Measurements from ENCODE around the gene TRDN.

TRDN gene

DNA sequence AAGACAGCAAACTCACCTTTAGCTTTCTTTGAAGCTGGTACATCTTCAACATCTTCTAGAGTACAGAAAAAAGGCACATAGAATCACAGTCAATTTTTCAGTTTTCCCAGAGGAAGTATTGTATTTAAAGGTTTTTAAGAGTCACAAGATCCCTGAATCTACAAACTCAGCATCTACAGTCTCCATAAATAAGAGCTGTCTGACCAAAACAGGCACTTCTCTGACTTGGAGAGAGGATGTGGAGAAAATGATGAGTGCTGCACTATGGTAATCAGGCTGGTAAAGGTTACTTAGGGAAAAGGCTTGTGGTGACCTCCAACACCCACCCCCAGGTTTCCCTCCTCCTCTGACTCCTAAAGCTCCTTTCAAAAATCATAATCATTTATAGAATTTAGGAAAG lies 412.7 kb downstream of the TRDN start:
- Histone ChIP-seq H3K4me1 (ENCODE audit: control insufficient read depth, insufficient read depth, low read length) (no peaks in the 10 kb centered on the region), H3K9ac (ENCODE audit: low read length in 2 of 2) (no peak overlapping the region), H3K27me3 (ENCODE audit: control insufficient read depth in 1 of 2, insufficient read depth in 2 of 2, low read length in 2 of 2) (no peaks in the 10 kb centered on the region), H3K36me3 (ENCODE audit: control insufficient read depth in 2 of 2, insufficient read depth in 2 of 2, low read length in 2 of 2) (no peaks in the 10 kb centered on the region), H3K27ac (ENCODE audit: low read length) (no peak overlapping the region), H3K9me3 (ENCODE audit: control insufficient read depth in 2 of 2, low read length in 2 of 2) (no peaks in the 10 kb centered on the region), H3K4me3 (ENCODE audit: low read length in 2 of 2) (no peak overlapping the region)

GRCh38 chr6:123223461-123223860 lies 413.3 kb downstream of the TRDN start:
- Histone ChIP-seq H3K27ac (ENCODE audit: low read length) (no peak overlapping the region), H3K9me3 (ENCODE audit: control insufficient read depth in 2 of 2, low read length in 2 of 2) (no peaks in the 10 kb centered on the region), H3K9ac (ENCODE audit: low read length in 2 of 2) (no peak overlapping the region)

GRCh38 chr6:123215211-123215610 lies 421.5 kb downstream of the TRDN start:
- no peaks in the 10 kb centered on the region for H3K36me3 ChIP-seq (ENCODE audit: control insufficient read depth in 2 of 2, insufficient read depth in 2 of 2, low read length in 2 of 2)
- H3K4me3 ChIP-seq (ENCODE audit: low read length in 2 of 2): no peak overlapping the region
- no peaks in the 10 kb centered on the region for H3K4me1 ChIP-seq (ENCODE audit: control insufficient read depth, insufficient read depth, low read length)
- no peak overlapping the region for H3K27ac ChIP-seq (ENCODE audit: low read length)
- no peak overlapping the region for H3K9ac ChIP-seq (ENCODE audit: low read length in 2 of 2)
- H3K9me3 ChIP-seq (ENCODE audit: control insufficient read depth in 2 of 2, low read length in 2 of 2): no peaks in the 10 kb centered on the region
- no peaks in the 10 kb centered on the region for H3K27me3 ChIP-seq (ENCODE audit: control insufficient read depth in 1 of 2, insufficient read depth in 2 of 2, low read length in 2 of 2)

More at GRCh38 chr6:123223461-123223860, 413.3 kb downstream of the TRDN start:
- Histone ChIP-seq H3K4me1 (ENCODE audit: control insufficient read depth, insufficient read depth, low read length) (no peaks in the 10 kb centered on the region), H3K36me3 (ENCODE audit: control insufficient read depth in 2 of 2, insufficient read depth in 2 of 2, low read length in 2 of 2) (no peaks in the 10 kb centered on the region), H3K4me3 (ENCODE audit: low read length in 2 of 2) (no peak overlapping the region), H3K27me3 (ENCODE audit: control insufficient read depth in 1 of 2, insufficient read depth in 2 of 2, low read length in 2 of 2) (no peaks in the 10 kb centered on the region)

GRCh38 chr6:123214433-123214832 lies 422.3 kb downstream of the TRDN start:
- no peaks in the 10 kb centered on the region for H3K9me3 ChIP-seq (ENCODE audit: control insufficient read depth in 2 of 2, low read length in 2 of 2)
- no peak overlapping the region for H3K4me3 ChIP-seq (ENCODE audit: low read length in 2 of 2)

DNA sequence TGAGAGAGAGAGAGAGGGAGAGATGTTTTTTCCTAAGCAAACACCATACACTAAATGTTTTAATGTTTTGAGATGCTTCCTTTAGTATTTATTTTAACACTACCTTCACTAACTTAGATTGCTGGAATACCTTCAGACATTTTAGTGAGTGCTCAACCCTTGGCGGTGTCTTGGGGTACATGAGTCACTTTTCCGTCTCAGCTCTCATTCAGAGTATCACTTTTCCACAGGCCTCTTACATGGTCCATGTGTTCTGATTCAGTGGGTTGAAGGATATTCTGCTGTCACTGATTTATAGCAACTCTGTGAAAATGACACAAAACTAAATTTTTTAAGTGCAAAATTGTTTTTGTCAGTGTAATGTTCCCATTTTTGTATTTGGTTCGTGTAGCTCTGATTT lies 422.8 kb downstream of the TRDN start:
- Histone ChIP-seq H3K27me3 (ENCODE audit: control insufficient read depth in 1 of 2, insufficient read depth in 2 of 2, low read length in 2 of 2) (no peaks in the 10 kb centered on the region), H3K9ac (ENCODE audit: low read length in 2 of 2) (no peak overlapping the region), H3K4me3 (ENCODE audit: low read length in 2 of 2) (no peak overlapping the region), H3K4me1 (ENCODE audit: control insufficient read depth, insufficient read depth, low read length) (no peaks in the 10 kb centered on the region), H3K36me3 (ENCODE audit: control insufficient read depth in 2 of 2, insufficient read depth in 2 of 2, low read length in 2 of 2) (no peaks in the 10 kb centered on the region), H3K9me3 (ENCODE audit: control insufficient read depth in 2 of 2, low read length in 2 of 2) (no peaks in the 10 kb centered on the region), H3K27ac (ENCODE audit: low read length) (no peak overlapping the region)

More at GRCh38 chr6:123214433-123214832, 422.3 kb downstream of the TRDN start:
- Histone ChIP-seq H3K4me1 (ENCODE audit: control insufficient read depth, insufficient read depth, low read length) (no peaks in the 10 kb centered on the region), H3K27me3 (ENCODE audit: control insufficient read depth in 1 of 2, insufficient read depth in 2 of 2, low read length in 2 of 2) (no peaks in the 10 kb centered on the region), H3K27ac (ENCODE audit: low read length) (no peak overlapping the region), H3K36me3 (ENCODE audit: control insufficient read depth in 2 of 2, insufficient read depth in 2 of 2, low read length in 2 of 2) (no peaks in the 10 kb centered on the region), H3K9ac (ENCODE audit: low read length in 2 of 2) (no peak overlapping the region)

DNA sequence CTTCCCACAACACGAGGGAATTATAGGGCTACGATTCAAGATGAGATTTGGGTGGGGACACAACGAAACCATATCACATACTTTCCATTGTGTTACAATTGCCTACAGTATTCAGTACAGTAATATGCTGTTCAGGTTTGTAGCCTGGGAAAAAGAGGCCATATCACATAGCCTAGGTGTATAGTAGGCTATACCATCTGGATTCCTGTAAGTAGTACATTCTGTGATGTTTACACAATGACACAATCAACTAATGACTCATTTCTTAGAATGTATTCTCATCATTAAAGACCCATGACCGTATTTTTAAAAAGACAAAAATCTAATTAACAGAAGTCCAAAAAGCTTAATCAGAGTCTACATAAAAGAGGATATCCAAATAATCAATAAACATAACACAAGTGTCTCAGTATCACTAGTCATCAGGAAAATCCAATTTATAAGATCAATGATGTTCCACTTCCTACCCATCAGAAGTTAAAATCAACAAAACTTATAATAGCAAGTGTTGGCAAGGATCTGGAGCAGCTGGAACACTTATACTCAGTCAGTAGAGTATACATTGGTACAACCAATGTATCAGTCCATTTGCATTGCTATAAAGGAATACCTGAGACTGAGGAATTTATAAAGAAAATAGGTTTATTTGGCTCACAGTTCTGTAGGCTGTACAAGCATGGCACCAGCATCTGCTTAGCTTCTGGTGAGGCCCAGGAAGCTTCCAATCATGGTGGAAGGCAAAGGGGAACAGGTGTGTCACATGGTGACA lies 424.8 kb downstream of the TRDN start:
- no peak overlapping the region for H3K9ac ChIP-seq (ENCODE audit: low read length in 2 of 2)
- no peak overlapping the region for H3K4me3 ChIP-seq (ENCODE audit: low read length in 2 of 2)
- no peaks in the 10 kb centered on the region for H3K36me3 ChIP-seq (ENCODE audit: control insufficient read depth in 2 of 2, insufficient read depth in 2 of 2, low read length in 2 of 2)
- no peaks in the 10 kb centered on the region for H3K27me3 ChIP-seq (ENCODE audit: control insufficient read depth in 1 of 2, insufficient read depth in 2 of 2, low read length in 2 of 2)
- H3K4me1 ChIP-seq (ENCODE audit: control insufficient read depth, insufficient read depth, low read length): no peaks in the 10 kb centered on the region
- H3K27ac ChIP-seq (ENCODE audit: low read length): no peak overlapping the region
- H3K9me3 ChIP-seq (ENCODE audit: control insufficient read depth in 2 of 2, low read length in 2 of 2): no peaks in the 10 kb centered on the region

GRCh38 chr6:123210645-123211044 lies 426.1 kb downstream of the TRDN start:
- no peaks in the 10 kb centered on the region for H3K9me3 ChIP-seq (ENCODE audit: control insufficient read depth in 2 of 2, low read length in 2 of 2)
- H3K27me3 ChIP-seq (ENCODE audit: control insufficient read depth in 1 of 2, insufficient read depth in 2 of 2, low read length in 2 of 2): no peaks in the 10 kb centered on the region
- no peak overlapping the region for H3K9ac ChIP-seq (ENCODE audit: low read length in 2 of 2)

DNA sequence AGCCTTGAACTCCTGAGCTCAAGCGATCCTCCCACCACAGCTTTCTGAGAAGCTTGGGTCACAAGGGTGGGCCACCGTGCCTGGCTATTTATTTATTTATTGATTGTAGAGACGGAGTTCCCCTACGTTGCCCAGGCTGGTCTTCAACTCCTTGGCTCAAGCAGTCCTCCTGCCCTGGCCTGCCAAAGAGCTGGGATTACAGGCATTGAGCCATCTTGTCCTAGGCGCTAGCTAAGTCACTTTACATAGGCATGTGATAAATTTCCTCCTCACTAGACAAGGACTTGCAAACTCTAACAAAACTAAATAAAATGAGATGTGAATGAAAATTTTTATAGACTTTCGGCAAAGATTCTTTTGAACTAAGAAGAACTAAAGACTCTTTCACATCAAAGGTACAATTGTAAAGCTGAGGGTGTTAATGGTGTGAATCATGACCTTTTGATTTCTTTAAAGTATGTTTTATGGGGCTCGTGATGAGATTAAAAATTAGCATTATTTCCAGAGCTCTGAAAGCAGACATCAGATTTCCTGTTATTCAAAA lies 428.7 kb downstream of the TRDN start:
- Histone ChIP-seq H3K27ac (ENCODE audit: low read length) (no peak overlapping the region), H3K4me3 (ENCODE audit: low read length in 2 of 2) (no peak overlapping the region), H3K27me3 (ENCODE audit: control insufficient read depth in 1 of 2, insufficient read depth in 2 of 2, low read length in 2 of 2) (no peaks in the 10 kb centered on the region), H3K9ac (ENCODE audit: low read length in 2 of 2) (no peak overlapping the region), H3K36me3 (ENCODE audit: control insufficient read depth in 2 of 2, insufficient read depth in 2 of 2, low read length in 2 of 2) (no peaks in the 10 kb centered on the region), H3K9me3 (ENCODE audit: control insufficient read depth in 2 of 2, low read length in 2 of 2) (no peaks in the 10 kb centered on the region), H3K4me1 (ENCODE audit: control insufficient read depth, insufficient read depth, low read length) (no peaks in the 10 kb centered on the region)

More at GRCh38 chr6:123210645-123211044, 426.1 kb downstream of the TRDN start:
- no peaks in the 10 kb centered on the region for H3K36me3 ChIP-seq (ENCODE audit: control insufficient read depth in 2 of 2, insufficient read depth in 2 of 2, low read length in 2 of 2)
- no peak overlapping the region for H3K27ac ChIP-seq (ENCODE audit: low read length)
- no peaks in the 10 kb centered on the region for H3K4me1 ChIP-seq (ENCODE audit: control insufficient read depth, insufficient read depth, low read length)
- H3K4me3 ChIP-seq (ENCODE audit: low read length in 2 of 2): no peak overlapping the region

DNA sequence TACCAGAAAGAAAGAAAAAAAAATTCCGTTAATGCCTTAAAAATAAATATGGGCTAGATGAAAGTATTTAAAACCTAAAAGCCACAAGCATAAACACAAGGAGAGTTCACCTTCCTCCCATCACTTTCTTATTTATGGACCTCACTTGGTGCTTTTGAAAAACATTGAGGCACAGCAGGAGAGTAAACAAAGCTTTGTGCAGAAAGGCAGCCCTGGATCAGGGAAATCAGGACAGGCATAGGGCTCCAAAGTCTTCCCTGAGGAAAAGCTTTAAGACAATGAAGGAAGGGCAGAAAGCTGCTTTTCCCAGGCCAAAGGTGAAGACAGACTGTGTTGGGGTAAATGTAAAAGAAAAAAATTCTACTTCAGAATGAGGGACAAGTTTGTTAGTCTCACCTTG lies 432.8 kb downstream of the TRDN start:
- H3K4me1 ChIP-seq (ENCODE audit: control insufficient read depth, insufficient read depth, low read length): no peaks in the 10 kb centered on the region
- no peaks in the 10 kb centered on the region for H3K36me3 ChIP-seq (ENCODE audit: control insufficient read depth in 2 of 2, insufficient read depth in 2 of 2, low read length in 2 of 2)
- no peak overlapping the region for H3K9ac ChIP-seq (ENCODE audit: low read length in 2 of 2)
- no peaks in the 10 kb centered on the region for H3K27me3 ChIP-seq (ENCODE audit: control insufficient read depth in 1 of 2, insufficient read depth in 2 of 2, low read length in 2 of 2)
- no peak overlapping the region for H3K27ac ChIP-seq (ENCODE audit: low read length)
- peaks cover 0 to 3% of the 10 kb centered on the region in 2 donors for H3K9me3 ChIP-seq (ENCODE audit: control insufficient read depth in 2 of 2, low read length in 2 of 2)
- no peak overlapping the region for H3K4me3 ChIP-seq (ENCODE audit: low read length in 2 of 2)

GRCh38 chr6:123201869-123202372 lies 434.8 kb downstream of the TRDN start:
- peaks cover 0 to 3% of the 10 kb centered on the region in 2 donors for H3K9me3 ChIP-seq (ENCODE audit: control insufficient read depth in 2 of 2, low read length in 2 of 2)
- H3K4me1 ChIP-seq (ENCODE audit: control insufficient read depth, insufficient read depth, low read length): no peaks in the 10 kb centered on the region
- H3K27ac ChIP-seq (ENCODE audit: low read length): no peak overlapping the region
- no peak overlapping the region for H3K4me3 ChIP-seq (ENCODE audit: low read length in 2 of 2)
- H3K9ac ChIP-seq (ENCODE audit: low read length in 2 of 2): no peak overlapping the region
- no peaks in the 10 kb centered on the region for H3K36me3 ChIP-seq (ENCODE audit: control insufficient read depth in 2 of 2, insufficient read depth in 2 of 2, low read length in 2 of 2)
- H3K27me3 ChIP-seq (ENCODE audit: control insufficient read depth in 1 of 2, insufficient read depth in 2 of 2, low read length in 2 of 2): no peaks in the 10 kb centered on the region

DNA sequence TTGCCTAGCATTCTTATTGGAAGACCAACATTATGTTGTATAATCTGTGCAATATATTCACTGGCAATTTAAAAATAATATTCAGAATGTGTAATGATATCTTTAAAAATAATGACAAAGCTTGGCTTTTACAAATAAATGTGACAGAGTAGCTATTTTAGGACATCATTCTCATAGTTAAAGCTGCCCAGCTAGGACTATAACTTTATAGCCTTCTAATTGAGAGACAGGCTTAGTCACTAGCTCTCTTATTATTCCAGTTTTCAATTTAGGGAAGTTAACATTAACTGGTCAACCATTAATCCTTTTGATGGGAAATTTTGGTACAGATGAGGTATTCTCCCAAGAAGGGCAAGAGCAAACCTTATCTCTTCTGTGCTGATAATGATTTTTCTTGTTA lies 443.5 kb downstream of the TRDN start:
- Histone ChIP-seq H3K4me3 (ENCODE audit: low read length in 2 of 2) (no peak overlapping the region), H3K9me3 (ENCODE audit: control insufficient read depth in 2 of 2, low read length in 2 of 2) (no peaks in the 10 kb centered on the region), H3K27me3 (ENCODE audit: control insufficient read depth in 1 of 2, insufficient read depth in 2 of 2, low read length in 2 of 2) (no peaks in the 10 kb centered on the region), H3K9ac (ENCODE audit: low read length in 2 of 2) (no peak overlapping the region), H3K36me3 (ENCODE audit: control insufficient read depth in 2 of 2, insufficient read depth in 2 of 2, low read length in 2 of 2) (no peaks in the 10 kb centered on the region), H3K4me1 (ENCODE audit: control insufficient read depth, insufficient read depth, low read length) (no peaks in the 10 kb centered on the region), H3K27ac (ENCODE audit: low read length) (no peak overlapping the region)

Data from stomach smooth muscle (tissue), 2 donors.